ENCODE measurements around the gene SH3D21. TPM values are rescaled to one million over a fixed set of nuclear protein-coding genes. Genes with fewer than 3 reads are reported as not detected.
A peak's percentile ranks its signal among the peaks of the same experiment; 100 is the strongest.

SH3D21 gene
- total RNA-seq, 2 experiments from 2014 or later = 1.9 to 2.6 TPM

GRCh38 chr1:36301220-36301619 lies 4.9 kb upstream of the SH3D21 start:
- no peak overlapping the region for H3K27ac Mint-ChIP-seq
- H3K4me3 Mint-ChIP-seq = no peak overlapping the region

GRCh38 chr1:36303244-36303643 lies 2.9 kb upstream of the SH3D21 start:
- H3K27me3 Mint-ChIP-seq = no peaks in the 10 kb centered on the region
- Histone ChIP-seq H3K4me3 (ENCODE audit: low read length) (no peak overlapping the region), H3K27ac (ENCODE audit: low read depth in 1 of 2, low read length in 2 of 2) (no peak overlapping the region), H3K9me3 (ENCODE audit: control insufficient read depth in 1 of 2, insufficient read depth in 1 of 2, low read length in 2 of 2) (no peaks in the 10 kb centered on the region), H3K27me3 (ENCODE audit: control insufficient read depth in 1 of 2, insufficient read depth in 2 of 2, low read length in 2 of 2) (no peaks in the 10 kb centered on the region), H3K36me3 (ENCODE audit: insufficient read depth, low read length) (peaks cover 54% of the 10 kb centered on the region), H3K4me1 (ENCODE audit: insufficient read depth, low read length) (peaks cover 24% of the 10 kb centered on the region)
- TF ChIP-seq CTCF (IDR thresholded peaks at IDR 0.05) = no peak
- peaks cover 68% of the 10 kb centered on the region for H3K36me3 Mint-ChIP-seq (ENCODE audit: low read depth)
- ChIA-PET POLR2A (no interaction called here), CTCF (interaction anchor here (2.0 kb wide), 1 partner anchor 154 kb away, joined by 5 read pairs; the partner anchor contains the start of gene TRAPPC3)
- H3K4me1 Mint-ChIP-seq (ENCODE audit: low read depth) = peaks cover 16% of the 10 kb centered on the region
- H3K27ac Mint-ChIP-seq = no peak overlapping the region
- intact Hi-C loops (cut with DNase I, micrococcal nuclease) = loop anchor here in 1 of 2 experiments (5.0 kb wide), 1 partner anchor 151 kb away; no protein-coding TSS in a partner anchor
- DNase-seq = no peak
- ATAC-seq (ENCODE audit: poor library complexity) = no peak
- H3K9me3 Mint-ChIP-seq = no peaks in the 10 kb centered on the region
- peak overlapping the region; percentile 56 for H3K4me3 Mint-ChIP-seq

More at GRCh38 chr1:36301220-36301619, 4.9 kb upstream of the SH3D21 start:
- Histone ChIP-seq H3K27ac (ENCODE audit: low read depth in 1 of 2, low read length in 2 of 2) (no peak overlapping the region), H3K27me3 (ENCODE audit: control insufficient read depth in 1 of 2, insufficient read depth in 2 of 2, low read length in 2 of 2) (no peaks in the 10 kb centered on the region), H3K4me1 (ENCODE audit: insufficient read depth, low read length) (peaks cover 9% of the 10 kb centered on the region), H3K36me3 (ENCODE audit: insufficient read depth, low read length) (peaks cover 73% of the 10 kb centered on the region), H3K9me3 (ENCODE audit: control insufficient read depth in 1 of 2, insufficient read depth in 1 of 2, low read length in 2 of 2) (no peaks in the 10 kb centered on the region), H3K4me3 (ENCODE audit: low read length) (no peak overlapping the region)
- ATAC-seq (ENCODE audit: poor library complexity) (no peak), DNase-seq (no peak)
- ChIA-PET CTCF (interaction anchor here (0.6 to 1.6 kb wide), 3 partner anchors 10 to 1152 kb away, joined by 3 to 9 read pairs (median 6); partner anchors contain the start of gene TRAPPC3), POLR2A (no interaction called here)
- Mint-ChIP-seq H3K36me3 (ENCODE audit: low read depth) (peaks cover 80% of the 10 kb centered on the region), H3K9me3 (no peaks in the 10 kb centered on the region), H3K27me3 (no peaks in the 10 kb centered on the region), H3K4me1 (ENCODE audit: low read depth) (peaks cover 7% of the 10 kb centered on the region)
- intact Hi-C loops (cut with DNase I, micrococcal nuclease) = loop anchor here in 1 of 2 experiments (5.0 kb wide), 1 partner anchor 149 kb away; no protein-coding TSS in a partner anchor
- no peak for TF ChIP-seq CTCF (IDR thresholded peaks at IDR 0.05)

GRCh38 chr1:36303650-36304360 lies 2.4 kb upstream of the SH3D21 start:
- Mint-ChIP-seq H3K9me3 (no peaks in the 10 kb centered on the region), H3K27me3 (no peaks in the 10 kb centered on the region), H3K27ac (no peak overlapping the region), H3K36me3 (ENCODE audit: low read depth) (peaks cover 66% of the 10 kb centered on the region), H3K4me3 (peak overlapping the region; percentile 56), H3K4me1 (ENCODE audit: low read depth) (peaks cover 16% of the 10 kb centered on the region)
- Histone ChIP-seq H3K27ac (ENCODE audit: low read depth in 1 of 2, low read length in 2 of 2) (no peak overlapping the region), H3K27me3 (ENCODE audit: control insufficient read depth in 1 of 2, insufficient read depth in 2 of 2, low read length in 2 of 2) (no peaks in the 10 kb centered on the region), H3K9me3 (ENCODE audit: control insufficient read depth in 1 of 2, insufficient read depth in 1 of 2, low read length in 2 of 2) (no peaks in the 10 kb centered on the region), H3K36me3 (ENCODE audit: insufficient read depth, low read length) (peaks cover 49% of the 10 kb centered on the region), H3K4me3 (ENCODE audit: low read length) (no peak overlapping the region), H3K4me1 (ENCODE audit: insufficient read depth, low read length) (peaks cover 24% of the 10 kb centered on the region)
- no peak for TF ChIP-seq CTCF (IDR thresholded peaks at IDR 0.05)
- ChIA-PET POLR2A (no interaction called here), CTCF (interaction anchor here (0.7 to 2.0 kb wide), 2 partner anchors 155 to 204 kb away, joined by 3 to 5 read pairs; partner anchors contain the start of gene TRAPPC3)
- no peak for DNase-seq
- intact Hi-C loops (cut with DNase I, micrococcal nuclease) = loop anchor here in 1 of 2 experiments (5.0 kb wide), 1 partner anchor 152 kb away; no protein-coding TSS in a partner anchor
- no peak for ATAC-seq (ENCODE audit: poor library complexity)
